OCI-M2 (cell line): Measurements from ENCODE around the gene KIF6.
"Not testable (repeated sequence)": the region's sequence is repeated elsewhere in the genome, so short reads cannot be mapped to it uniquely, and the experiment has no call there.

Experiments used
- DNase-seq: peaks from one replicate; lab custom pipeline; 2025; ENCODE audit not compliant: unreplicated experiment; lab: John Stamatoyannopoulos, UW

Gene KIF6

GRCh38 chr6:39724787-39725631 lies at the start of gene KIF6:
Gene KIF6 (minus strand): TSS chr6:39725408. CDS start chr6:39725310, 98 bp downstream.
- peak; percentile 58 for DNase-seq

GRCh38 chr6:39773782-39774181 lies 48.6 kb upstream of the KIF6 start:
- DNase-seq, result no peak

- no peak for DNase-seq
Measured at GRCh38 chr6:39772559-39773273, 47.5 kb upstream of the KIF6 start.

GRCh38 chr6:39770446-39770845 lies 45.2 kb upstream of the KIF6 start:
- DNase-seq, result no peak

GRCh38 chr6:39769012-39769411 lies 43.8 kb upstream of the KIF6 start:
- no peak for DNase-seq

DNA sequence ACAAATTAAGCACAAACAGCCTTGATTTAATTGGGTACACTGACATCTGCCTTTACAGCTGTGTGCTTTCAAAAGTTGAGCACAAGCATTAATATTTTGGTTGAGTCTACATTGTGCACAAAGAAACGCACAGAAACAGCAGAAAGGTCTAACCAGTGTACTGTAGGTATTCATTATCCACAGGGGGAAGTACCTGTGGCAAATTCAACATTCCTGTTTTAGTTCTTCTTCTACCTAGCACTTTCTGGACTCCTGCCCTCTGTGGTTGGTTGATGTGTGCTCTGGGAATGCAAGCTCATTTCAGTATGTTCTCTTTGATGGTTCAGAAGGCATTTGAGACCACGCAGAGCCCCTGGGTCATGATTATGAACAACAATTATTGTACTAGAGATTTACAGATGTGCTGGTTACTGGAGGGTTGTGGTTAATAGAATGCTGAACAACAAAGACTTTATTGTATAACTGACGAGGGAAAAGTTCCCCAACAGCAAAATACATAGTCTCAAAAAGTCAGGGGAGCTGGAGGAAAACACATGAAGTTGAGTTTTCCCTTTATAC lies 40.4 kb upstream of the KIF6 start:
- no peak for DNase-seq

DNA sequence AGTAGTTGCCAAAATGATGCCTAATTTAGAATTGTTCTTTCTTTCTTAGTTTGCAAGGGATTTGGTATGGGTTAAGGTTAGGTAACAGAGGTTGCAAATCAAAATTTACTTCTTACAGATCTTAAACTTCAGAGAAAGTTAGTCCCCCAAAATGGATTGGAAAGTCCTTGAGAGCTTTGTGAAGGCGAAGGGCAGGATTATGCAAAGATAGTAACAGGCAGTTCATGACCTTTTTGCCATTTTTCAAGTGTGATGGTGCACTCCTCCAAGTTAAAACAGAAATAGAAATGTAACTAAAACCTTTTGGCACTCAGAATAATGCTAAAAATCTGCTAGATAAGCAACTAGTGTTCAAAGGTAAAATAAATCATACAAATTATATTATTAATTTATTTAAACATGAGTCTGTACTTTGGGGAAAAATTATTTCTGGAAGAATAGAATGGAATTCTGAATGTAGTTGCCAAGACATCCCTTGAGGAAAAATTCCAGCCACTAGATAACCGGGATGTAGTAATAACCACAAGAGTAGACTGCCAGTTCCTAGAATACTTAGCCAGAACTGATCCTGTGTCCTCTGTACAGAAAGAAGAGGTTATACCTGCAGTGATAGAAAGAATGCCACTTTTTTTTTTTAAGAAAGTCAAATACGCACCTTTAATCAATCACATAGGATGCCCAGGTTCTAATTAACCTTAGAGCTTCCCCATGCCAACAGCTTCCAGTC lies 35.2 kb upstream of the KIF6 start:
- no peak for DNase-seq

GRCh38 chr6:39758905-39759605 lies 33.8 kb upstream of the KIF6 start:
- no peak for DNase-seq

- DNase-seq, result no peak
Measured at GRCh38 chr6:39756582-39756981, 31.4 kb upstream of the KIF6 start.

- DNase-seq, result no peak
Measured at GRCh38 chr6:39755231-39755630, 30.0 kb upstream of the KIF6 start.

DNA sequence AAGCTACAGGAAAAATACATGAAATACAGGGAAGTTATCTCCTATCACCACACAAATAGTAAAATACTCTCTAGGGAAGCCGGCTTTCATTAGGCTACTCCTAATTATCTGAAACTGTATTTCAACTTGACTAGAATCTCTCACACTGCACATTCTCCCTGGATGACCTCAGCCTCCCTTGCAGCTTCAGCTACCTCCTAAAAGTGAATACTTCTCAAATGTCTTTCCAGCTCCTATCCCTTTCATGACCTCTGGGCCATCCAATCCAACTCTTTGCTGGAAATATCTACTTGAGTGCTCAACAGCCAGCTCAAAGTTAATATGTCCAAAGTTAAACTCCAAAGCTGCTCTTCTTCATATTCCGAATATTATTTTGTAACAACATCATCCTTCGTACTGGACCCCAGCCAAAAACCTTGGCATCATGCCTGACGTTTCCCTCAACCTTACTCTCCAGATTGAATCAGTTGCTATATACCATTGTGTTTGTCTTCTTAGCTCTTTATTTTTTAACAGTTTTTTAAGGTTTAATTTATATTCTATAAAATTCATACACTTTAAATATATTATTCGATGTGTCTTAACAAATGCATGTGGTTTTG lies 29.4 kb upstream of the KIF6 start:
- no peak for DNase-seq

DNA sequence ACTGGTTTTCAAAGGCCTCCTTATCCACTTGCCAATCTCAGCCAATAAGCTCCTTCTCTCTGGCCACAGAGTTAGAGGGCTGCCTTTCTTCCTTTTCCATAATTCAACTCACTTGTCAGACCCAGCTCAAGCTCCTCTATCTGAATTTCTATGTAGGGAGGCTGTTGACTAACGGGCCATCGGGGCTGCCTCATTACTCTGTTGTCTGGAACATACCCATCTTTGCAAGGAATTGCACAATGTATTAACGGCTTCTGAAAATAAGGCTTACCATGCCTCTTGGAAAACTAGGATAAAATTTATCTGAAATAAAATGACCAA lies 28.5 kb upstream of the KIF6 start:
- DNase-seq, result no peak

GRCh38 chr6:39752835-39753724 lies 27.9 kb upstream of the KIF6 start:
- no peak for DNase-seq

DNA sequence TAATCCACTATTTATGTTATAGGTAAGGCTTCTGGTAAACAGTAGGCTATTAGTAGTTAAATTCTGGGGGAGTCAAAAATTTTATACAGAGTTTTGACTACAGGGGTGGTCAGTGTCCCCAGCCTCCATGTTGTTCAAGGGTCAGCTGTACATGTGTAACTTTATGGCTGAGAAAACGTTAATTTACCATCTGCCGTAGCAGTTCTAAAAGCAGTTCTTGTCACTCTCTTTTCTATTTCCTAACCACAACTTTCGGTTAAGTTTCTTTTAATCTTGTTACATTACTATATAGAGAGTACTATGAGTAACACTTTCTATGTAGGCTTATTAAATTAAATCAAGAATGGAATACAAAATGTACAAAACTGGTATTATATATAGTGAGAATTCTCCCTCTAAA lies 21.6 kb upstream of the KIF6 start:
- DNase-seq, result no peak

DNA sequence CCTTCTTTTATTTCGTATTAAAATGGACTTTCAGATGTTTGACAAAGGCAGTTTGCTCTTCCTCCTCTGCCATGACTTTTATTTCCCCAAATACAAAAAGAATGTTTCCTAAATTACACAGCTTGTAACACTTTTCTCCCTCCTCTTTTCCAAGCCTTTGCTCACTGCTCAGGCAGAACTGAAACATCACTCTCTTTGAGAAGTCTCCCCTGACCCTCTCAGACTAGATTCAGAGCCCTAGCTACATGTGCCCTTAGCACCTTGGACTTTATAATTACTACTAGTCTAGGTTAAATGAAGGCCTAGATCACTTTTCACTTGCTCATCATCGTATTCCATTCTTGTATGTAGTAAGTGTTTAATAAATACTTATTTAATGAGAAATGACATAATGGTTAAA lies 8.5 kb upstream of the KIF6 start:
- DNase-seq, result no peak

DNA sequence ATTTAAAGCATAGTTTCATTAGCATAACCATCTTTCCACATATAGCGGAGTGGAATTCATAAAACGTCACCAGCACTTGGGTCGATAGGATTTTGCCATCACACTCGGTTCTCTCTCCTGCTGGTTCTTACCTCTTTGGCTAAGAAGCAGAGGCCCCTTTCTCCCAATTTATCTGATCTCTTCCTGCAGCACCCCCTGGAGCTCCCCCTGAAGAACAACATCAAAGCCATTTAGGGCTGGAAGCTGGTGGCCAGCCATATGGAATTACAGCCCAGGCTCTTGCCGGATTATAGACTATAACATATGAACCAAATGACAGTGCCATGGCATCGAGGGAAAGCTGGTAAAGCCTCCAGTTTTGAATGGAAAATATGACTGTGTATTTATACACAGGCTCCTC lies 6.4 kb upstream of the KIF6 start:
- no peak for DNase-seq

GRCh38 chr6:39729945-39730344 lies 4.7 kb upstream of the KIF6 start:
- no peak for DNase-seq

DNA sequence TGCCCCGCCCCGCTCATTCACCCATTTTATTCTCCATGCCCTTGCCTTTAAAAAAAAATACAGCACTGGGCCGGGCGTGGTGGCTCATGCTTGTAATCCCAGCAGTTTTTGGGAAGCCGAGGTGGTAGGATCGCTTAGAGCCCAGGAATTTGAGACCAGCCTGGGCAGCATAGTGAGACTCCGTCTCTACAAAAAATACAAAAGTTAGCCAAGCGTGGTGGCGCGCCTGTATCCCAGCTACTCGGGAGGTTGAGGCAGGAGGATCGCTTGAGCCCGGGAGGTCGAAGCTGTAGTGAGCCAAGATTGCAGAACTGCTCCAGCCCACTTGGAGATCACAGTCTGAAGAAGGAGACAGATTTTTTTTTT lies 407 bp upstream of the KIF6 start:
- DNase-seq, result no peak

- DNase-seq, result not testable (repeated sequence)
Measured at GRCh38 chr6:39723350-39723749, 1.9 kb downstream of the KIF6 start.

- DNase-seq, result no peak
Measured at GRCh38 chr6:39714802-39715201, 10.4 kb downstream of the KIF6 start.
